Fibroblast of mammary gland (primary cell): Measurements from ENCODE around the gene CDKN2B-AS1.

ENCODE experiments used
- DNase-seq: peaks from one replicate; pipeline ENCODE4 v3.0.0-alpha.2; 2010; ENCODE audit warnings: low read depth
- H3K4me3 ChIP-seq: 2 replicates; pipeline ENCODE4 v1.5.1; 2011; ENCODE audit warnings: low read depth, mild to moderate bottlenecking, low read length, moderate library complexity; ENCODE audit not compliant: control insufficient read depth
- TF ChIP-seq, protein P1 (sequence below): conservative IDR thresholded peaks from 2 replicates; pipeline ENCODE4 v1.5.1; 2011; ENCODE audit warnings: low read depth, low read length, inconsistent platforms; ENCODE audit not compliant: control insufficient read depth, insufficient read depth

CDKN2B-AS1 gene

DNA sequence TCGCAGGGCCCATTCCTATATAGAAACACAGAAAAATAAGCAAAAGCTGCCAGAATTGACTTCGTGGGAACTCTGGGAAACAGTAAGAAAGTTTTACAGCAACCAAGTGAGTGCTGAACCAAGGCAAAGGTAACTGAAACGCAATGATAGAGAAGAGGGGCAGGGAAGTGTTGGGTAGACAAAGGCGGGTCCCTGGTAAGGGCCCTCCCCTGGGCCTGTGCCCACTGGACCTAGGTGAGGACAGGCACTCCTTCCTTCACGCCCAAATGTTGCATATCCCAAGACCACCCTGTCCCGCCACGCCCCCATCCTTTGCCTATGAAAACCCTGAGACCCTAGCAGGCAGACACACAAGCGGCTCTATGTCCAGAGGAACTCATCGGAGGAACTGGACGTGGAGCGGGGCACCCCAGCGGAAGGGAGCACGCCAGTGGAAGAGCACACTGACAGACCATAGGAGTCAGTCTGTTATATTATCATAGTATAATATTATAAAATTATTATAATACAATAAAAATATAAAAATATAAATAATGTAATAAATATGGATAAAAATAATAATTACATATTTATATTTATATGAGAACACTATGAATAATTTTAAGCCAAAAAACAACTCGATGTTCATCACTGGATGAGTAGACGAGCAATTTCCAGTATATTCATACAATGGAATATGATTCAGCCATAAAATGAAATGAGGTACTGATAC is 28.3 kb upstream of the CDKN2B-AS1 start:
- no peak for DNase-seq
- no peak overlapping the region for H3K4me3 ChIP-seq
- TF ChIP-seq, protein P1, sequence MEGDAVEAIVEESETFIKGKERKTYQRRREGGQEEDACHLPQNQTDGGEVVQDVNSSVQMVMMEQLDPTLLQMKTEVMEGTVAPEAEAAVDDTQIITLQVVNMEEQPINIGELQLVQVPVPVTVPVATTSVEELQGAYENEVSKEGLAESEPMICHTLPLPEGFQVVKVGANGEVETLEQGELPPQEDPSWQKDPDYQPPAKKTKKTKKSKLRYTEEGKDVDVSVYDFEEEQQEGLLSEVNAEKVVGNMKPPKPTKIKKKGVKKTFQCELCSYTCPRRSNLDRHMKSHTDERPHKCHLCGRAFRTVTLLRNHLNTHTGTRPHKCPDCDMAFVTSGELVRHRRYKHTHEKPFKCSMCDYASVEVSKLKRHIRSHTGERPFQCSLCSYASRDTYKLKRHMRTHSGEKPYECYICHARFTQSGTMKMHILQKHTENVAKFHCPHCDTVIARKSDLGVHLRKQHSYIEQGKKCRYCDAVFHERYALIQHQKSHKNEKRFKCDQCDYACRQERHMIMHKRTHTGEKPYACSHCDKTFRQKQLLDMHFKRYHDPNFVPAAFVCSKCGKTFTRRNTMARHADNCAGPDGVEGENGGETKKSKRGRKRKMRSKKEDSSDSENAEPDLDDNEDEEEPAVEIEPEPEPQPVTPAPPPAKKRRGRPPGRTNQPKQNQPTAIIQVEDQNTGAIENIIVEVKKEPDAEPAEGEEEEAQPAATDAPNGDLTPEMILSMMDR = no peak

GRCh38 chr9:21967169-21967568 is 27.4 kb upstream of the CDKN2B-AS1 start:
- H3K4me3 ChIP-seq = no peak overlapping the region
- TF ChIP-seq, protein P1 = no peak
- no peak for DNase-seq

- no peak for DNase-seq
- no peak overlapping the region for H3K4me3 ChIP-seq
- TF ChIP-seq, protein P1 = no peak
Measured at GRCh38 chr9:21967702-21968101, 26.9 kb upstream of the CDKN2B-AS1 start.

- DNase-seq = no peak
- TF ChIP-seq, protein P1 = no peak
- H3K4me3 ChIP-seq = no peak overlapping the region
Measured at GRCh38 chr9:21968331-21969010, 26.1 kb upstream of the CDKN2B-AS1 start.

- DNase-seq = no peak
- no peak overlapping the region for H3K4me3 ChIP-seq
- TF ChIP-seq, protein P1 = no peak
Measured at GRCh38 chr9:21969011-21969940, 25.3 kb upstream of the CDKN2B-AS1 start.

DNA sequence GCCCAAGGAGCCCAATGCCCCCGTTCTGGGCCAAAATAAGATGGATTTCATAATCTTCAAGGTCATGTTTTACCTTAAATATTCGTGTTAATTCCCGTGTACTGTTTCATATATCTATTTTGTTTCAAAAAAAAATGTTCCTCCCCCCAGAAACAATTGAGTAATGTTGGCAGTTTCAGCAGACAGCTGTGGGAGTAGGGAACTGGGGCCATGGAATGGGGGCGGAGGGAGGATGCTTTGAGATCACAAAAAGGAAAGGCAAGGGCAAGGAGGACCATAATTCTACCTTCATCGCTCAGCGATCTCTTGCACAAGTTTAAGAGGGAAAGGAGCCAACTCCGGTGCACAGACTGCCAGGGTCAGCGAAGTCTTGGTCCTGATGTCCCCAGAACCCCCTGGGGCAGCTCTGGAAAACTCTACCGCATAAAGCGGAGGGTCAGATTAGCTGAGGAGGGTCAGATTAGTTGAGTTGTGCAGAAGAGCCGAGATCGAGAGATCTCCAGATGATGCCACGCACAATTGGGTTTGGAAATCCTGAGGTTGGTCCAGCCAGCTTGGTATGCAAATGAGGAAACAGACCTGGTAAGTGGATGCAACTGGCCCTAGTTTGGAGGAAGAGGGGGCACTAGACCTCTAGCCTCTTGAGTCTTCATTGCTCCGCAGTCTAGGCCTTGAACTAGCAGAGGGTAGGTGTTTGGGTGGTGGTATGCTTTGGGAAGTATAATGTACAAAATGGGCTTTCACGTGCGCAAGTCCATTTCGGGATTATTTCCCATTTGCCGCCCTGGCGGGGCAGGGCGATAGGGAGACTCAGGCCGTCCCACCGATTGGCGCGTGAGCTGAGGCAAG is 24.4 kb upstream of the CDKN2B-AS1 start:
- DNase-seq = no peak
- H3K4me3 ChIP-seq = no peak overlapping the region
- TF ChIP-seq, protein P1 = no peak
